ENCODE results near the gene NRXN2.
A peak's percentile ranks its signal among the peaks of the same experiment; 100 is the strongest.

NRXN2 gene

DNA sequence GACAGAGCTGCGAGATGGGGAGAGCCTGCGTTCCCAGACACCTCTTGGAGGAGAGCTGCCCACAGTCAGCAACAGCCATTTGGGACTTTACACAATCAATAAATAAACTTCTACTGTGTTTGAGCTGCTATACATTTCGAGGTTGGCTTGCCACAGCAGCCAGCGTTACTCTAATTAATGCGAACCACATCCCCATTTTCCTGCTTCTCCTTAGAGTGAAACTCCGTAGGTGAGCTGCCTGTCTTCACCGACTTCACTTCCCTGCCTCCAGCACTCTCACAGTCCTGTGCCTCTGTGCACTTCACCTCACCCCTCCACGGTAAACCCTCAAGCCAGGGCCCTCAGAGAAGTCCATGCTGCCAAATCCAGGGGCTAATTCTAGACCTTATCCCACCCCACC lies 137.8 kb downstream of the NRXN2 start:
- no peak overlapping the region for H3K4me3 ChIP-seq (replicated peaks; ENCODE audit: low read depth, low read length)
- TF ChIP-seq, protein P1, sequence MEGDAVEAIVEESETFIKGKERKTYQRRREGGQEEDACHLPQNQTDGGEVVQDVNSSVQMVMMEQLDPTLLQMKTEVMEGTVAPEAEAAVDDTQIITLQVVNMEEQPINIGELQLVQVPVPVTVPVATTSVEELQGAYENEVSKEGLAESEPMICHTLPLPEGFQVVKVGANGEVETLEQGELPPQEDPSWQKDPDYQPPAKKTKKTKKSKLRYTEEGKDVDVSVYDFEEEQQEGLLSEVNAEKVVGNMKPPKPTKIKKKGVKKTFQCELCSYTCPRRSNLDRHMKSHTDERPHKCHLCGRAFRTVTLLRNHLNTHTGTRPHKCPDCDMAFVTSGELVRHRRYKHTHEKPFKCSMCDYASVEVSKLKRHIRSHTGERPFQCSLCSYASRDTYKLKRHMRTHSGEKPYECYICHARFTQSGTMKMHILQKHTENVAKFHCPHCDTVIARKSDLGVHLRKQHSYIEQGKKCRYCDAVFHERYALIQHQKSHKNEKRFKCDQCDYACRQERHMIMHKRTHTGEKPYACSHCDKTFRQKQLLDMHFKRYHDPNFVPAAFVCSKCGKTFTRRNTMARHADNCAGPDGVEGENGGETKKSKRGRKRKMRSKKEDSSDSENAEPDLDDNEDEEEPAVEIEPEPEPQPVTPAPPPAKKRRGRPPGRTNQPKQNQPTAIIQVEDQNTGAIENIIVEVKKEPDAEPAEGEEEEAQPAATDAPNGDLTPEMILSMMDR (IDR thresholded peaks at IDR 0.05; ENCODE audit: low read length, missing control alignments), result no peak
- DNase-seq (ENCODE audit: low read depth), result no peak

GRCh38 chr11:64583296-64584262 lies 139.4 kb downstream of the NRXN2 start:
- peak; percentile 12 for DNase-seq (ENCODE audit: low read depth)
- TF ChIP-seq, protein P1 (IDR thresholded peaks at IDR 0.05; ENCODE audit: low read length, missing control alignments), result no peak
- H3K4me3 ChIP-seq (replicated peaks; ENCODE audit: low read depth, low read length), result no peak overlapping the region

- DNase-seq (ENCODE audit: low read depth), result no peak
- TF ChIP-seq, protein P1 (IDR thresholded peaks at IDR 0.05; ENCODE audit: low read length, missing control alignments), result no peak
- H3K4me3 ChIP-seq (replicated peaks; ENCODE audit: low read depth, low read length), result no peak overlapping the region
Observed at GRCh38 chr11:64582885-64583284, 140.1 kb downstream of the NRXN2 start.

DNA sequence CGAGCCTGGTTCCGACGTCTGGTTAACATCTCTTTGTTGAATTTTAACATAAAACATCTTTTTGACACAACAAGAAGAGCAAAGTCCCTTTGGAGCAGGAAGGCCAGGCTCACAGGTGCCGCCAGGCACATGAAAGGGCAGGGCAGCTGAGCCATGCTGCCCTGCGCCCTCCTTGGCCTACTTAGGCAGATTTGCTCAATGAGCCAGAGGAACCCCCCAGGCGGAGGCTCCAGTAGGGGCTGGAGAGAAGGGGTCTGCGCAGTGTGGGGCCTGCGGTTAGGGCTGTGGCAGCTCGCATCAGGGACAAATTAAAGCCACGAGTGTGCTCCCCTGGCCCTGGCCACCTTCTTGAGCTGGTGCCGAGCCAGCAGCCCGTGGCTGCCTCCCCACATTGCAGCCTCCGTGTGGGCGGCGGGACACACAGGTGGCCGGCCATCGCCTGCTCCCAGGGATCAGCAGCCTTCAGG lies 141.9 kb downstream of the NRXN2 start:
- TF ChIP-seq, protein P1 (IDR thresholded peaks at IDR 0.05; ENCODE audit: low read length, missing control alignments), result no peak
- no peak overlapping the region for H3K4me3 ChIP-seq (replicated peaks; ENCODE audit: low read depth, low read length)
- DNase-seq (ENCODE audit: low read depth), result no peak

- no peak for DNase-seq (ENCODE audit: low read depth)
- TF ChIP-seq, protein P1 (IDR thresholded peaks at IDR 0.05; ENCODE audit: low read length, missing control alignments), result no peak
- no peak overlapping the region for H3K4me3 ChIP-seq (replicated peaks; ENCODE audit: low read depth, low read length)
Observed at GRCh38 chr11:64580412-64580811, 142.6 kb downstream of the NRXN2 start.

GRCh38 chr11:64577202-64577601 lies 145.8 kb downstream of the NRXN2 start:
- no peak overlapping the region for H3K4me3 ChIP-seq (replicated peaks; ENCODE audit: low read depth, low read length)
- DNase-seq (ENCODE audit: low read depth), result no peak
- TF ChIP-seq, protein P1 (IDR thresholded peaks at IDR 0.05; ENCODE audit: low read length, missing control alignments), result no peak

All from fibroblast of pulmonary artery (primary cell).